K562 (cell line): ENCODE measurements around the gene KRTAP5-5. TPM values are rescaled to one million over a fixed set of nuclear protein-coding genes. Genes with fewer than 3 reads are reported as not detected.

Experiments used
- CCNT2 ChIP-seq: IDR thresholded peaks from 2 replicates; pipeline ENCODE4 v1.6.1; 2011; ENCODE audit warnings: borderline replicate concordance, low read depth, mild to moderate bottlenecking, moderate library complexity, mixed read lengths, low read length; ENCODE audit not compliant: insufficient read length; ENCODE audit errors: extremely low read depth
- MAZ ChIP-seq, 2 experiments: fragments of 450-650 bp in 1 of 2; sonication (generic) in 1 of 2; formaldehyde crosslinking; IDR thresholded peaks in 1 of 2; conservative IDR thresholded peaks in 1 of 2; 2 replicates each; pipeline versions ENCODE4 v1.4.0 to v1.5.0; 2020; ENCODE audit warnings: mild to moderate bottlenecking in 1 of 2, missing genetic modification reagents in 1 of 2
- TBP ChIP-seq: optimal IDR thresholded peaks from 2 replicates; pipeline ENCODE3; 2011; ENCODE audit warnings: low read depth, low read length, improper control_type of control experiment
- ZNF134 ChIP-seq: fragments of 250-450 bp; sonication (Bioruptor Pico); conservative IDR thresholded peaks from 2 replicates; pipeline ENCODE4 v1.4.0; 2020
- ZNF785 ChIP-seq: fragments of 250-450 bp; sonication (Bioruptor Pico); IDR thresholded peaks from 2 replicates; pipeline ENCODE4 v1.4.0; 2020; ENCODE audit warnings: mild to moderate bottlenecking
- polyA plus RNA-seq, 8 experiments: library from polyadenylated mRNA; depleted of rRNA in 4 of 8; stranded (reverse) in 5 of 8; unstranded in 3 of 8; fragments of >200 nt; fragmentation: Nextera tagmentation in 2 of 8; fragmentation: Illumina TruSeq in 1 of 8; extraction: Ambion mirVana in 2 of 8; extraction: Trizol in 1 of 8; gene quantifications; 2 replicates each; pipeline versions ENCODE4 v1.2.1 to v1.2.3, GENCODE V29; 2011 to 2014; ENCODE audit warnings: inconsistent platforms in 1 of 8, missing spikeins in 1 of 8
- total RNA-seq, 7 experiments: library from RNA; depleted of rRNA in 6 of 7; stranded (reverse); fragments of >200 nt in 6 of 7; fragmentation: Illumina TruSeq in 2 of 7; extraction: Trizol in 2 of 7; gene quantifications; 2 replicates each; pipeline versions ENCODE4 v1.2.1 to v1.2.3, GENCODE V29; 2011 to 2021; ENCODE audit warnings: low replicate concordance in 1 of 7
- TF ChIP-seq, protein P1 (sequence below): fragments of 450-650 bp; IDR thresholded peaks from 2 replicates; pipeline ENCODE4 v1.6.1; 2016; ENCODE audit warnings: low read depth
- TF ChIP-seq, protein P2 (sequence below), 2 experiments: fragments of 450-650 bp; formaldehyde crosslinking in 1 of 2; IDR thresholded peaks; 2 replicates each; pipeline versions ENCODE4 v1.4.0 to v1.6.1; 2014 to 2020; ENCODE audit warnings: mild to moderate bottlenecking in 2 of 2, borderline replicate concordance in 1 of 2, low read depth in 1 of 2

Gene KRTAP5-5
- total and polyA plus RNA-seq, 9 of the 15 experiments (the other 6 are each of a cell fraction or from before 2014, with no cell fraction given), result not detected

DNA sequence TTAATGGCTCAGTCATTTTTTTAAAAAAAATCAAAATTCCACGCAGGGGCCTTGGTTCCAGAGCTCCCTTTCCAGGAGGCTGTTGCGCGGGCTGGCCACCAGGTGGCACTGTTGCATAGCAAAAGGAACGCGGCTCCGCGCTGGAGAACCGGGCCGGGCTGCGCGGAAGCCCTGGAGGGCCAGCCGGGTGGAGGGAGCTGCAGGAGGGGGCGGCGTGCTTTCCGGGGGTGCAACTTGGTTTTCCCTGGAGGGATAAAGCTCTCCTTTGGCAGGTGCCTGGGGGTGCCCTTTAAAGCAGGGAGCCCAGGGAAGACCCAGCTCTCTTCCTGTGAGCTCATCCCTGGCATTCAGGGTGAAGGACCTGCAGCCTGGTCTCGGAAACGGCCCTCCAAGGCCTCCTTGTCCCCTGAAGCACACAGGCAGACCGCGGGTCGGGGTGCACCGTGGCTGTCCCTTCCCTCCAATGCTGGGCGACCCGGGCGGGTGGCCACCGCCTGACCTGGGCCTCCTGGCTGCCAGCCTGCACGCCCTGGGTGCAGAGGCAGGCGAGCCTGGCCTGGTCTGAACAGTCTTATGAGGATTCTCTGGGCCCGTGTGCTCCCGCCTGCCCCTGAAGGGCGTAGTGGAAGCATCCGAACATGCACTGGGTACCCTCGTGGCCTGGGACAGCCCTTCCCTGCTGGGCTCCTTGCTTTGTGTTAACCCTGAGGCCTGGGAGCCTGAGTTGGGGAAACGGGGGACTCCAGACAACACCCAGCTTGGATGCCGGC, 23.4 kb downstream of the KRTAP5-5 start (continued):
- TF ChIP-seq, protein P1, sequence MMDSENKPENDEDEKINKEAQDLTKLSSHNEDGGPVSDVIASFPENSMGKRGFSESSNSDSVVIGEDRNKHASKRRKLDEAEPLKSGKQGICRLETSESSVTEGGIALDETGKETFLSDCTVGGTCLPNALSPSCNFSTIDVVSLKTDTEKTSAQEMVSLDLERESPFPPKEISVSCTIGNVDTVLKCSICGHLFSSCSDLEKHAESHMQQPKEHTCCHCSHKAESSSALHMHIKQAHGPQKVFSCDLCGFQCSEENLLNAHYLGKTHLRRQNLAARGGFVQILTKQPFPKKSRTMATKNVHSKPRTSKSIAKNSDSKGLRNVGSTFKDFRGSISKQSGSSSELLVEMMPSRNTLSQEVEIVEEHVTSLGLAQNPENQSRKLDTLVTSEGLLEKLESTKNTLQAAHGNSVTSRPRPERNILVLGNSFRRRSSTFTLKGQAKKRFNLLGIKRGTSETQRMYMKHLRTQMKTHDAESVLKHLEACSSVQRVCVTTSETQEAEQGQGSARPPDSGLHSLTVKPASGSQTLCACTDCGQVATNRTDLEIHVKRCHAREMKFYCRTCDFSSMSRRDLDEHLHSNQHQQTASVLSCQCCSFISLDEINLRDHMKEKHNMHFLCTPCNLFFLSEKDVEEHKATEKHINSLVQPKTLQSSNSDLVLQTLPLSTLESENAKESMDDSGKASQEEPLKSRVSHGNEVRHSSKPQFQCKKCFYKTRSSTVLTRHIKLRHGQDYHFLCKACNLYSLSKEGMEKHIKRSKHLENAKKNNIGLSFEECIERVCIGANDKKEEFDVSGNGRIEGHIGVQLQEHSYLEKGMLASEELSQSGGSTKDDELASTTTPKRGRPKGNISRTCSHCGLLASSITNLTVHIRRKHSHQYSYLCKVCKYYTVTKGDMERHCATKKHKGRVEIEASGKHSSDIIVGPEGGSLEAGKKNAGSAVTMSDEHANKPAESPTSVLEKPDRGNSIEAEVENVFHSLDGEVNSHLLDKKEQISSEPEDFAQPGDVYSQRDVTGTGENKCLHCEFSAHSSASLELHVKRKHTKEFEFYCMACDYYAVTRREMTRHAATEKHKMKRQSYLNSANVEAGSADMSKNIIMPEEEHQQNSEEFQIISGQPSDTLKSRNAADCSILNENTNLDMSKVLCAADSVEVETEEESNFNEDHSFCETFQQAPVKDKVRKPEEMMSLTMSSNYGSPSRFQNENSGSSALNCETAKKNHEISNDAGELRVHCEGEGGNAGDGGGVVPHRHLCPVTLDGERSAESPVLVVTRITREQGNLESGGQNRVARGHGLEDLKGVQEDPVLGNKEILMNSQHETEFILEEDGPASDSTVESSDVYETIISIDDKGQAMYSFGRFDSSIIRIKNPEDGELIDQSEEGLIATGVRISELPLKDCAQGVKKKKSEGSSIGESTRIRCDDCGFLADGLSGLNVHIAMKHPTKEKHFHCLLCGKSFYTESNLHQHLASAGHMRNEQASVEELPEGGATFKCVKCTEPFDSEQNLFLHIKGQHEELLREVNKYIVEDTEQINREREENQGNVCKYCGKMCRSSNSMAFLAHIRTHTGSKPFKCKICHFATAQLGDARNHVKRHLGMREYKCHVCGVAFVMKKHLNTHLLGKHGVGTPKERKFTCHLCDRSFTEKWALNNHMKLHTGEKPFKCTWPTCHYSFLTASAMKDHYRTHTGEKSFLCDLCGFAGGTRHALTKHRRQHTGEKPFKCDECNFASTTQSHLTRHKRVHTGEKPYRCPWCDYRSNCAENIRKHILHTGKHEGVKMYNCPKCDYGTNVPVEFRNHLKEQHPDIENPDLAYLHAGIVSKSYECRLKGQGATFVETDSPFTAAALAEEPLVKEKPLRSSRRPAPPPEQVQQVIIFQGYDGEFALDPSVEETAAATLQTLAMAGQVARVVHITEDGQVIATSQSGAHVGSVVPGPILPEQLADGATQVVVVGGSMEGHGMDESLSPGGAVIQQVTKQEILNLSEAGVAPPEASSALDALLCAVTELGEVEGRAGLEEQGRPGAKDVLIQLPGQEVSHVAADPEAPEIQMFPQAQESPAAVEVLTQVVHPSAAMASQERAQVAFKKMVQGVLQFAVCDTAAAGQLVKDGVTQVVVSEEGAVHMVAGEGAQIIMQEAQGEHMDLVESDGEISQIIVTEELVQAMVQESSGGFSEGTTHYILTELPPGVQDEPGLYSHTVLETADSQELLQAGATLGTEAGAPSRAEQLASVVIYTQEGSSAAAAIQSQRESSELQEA, result no peak
- TF ChIP-seq ZNF785 (CRISPR knock-in tag), result no peak
- TF ChIP-seq TBP, result peak; percentile 32
- no peak for TF ChIP-seq ZNF134 (CRISPR knock-in tag)
- 0 out of 4 replicates have a peak, but pooled peaks of 1 of the 2 experiments have one; percentile 24 for TF ChIP-seq MAZ (CRISPR knock-in tag; conservative IDR thresholded peaks at IDR 0.05 in 1 of 2, IDR thresholded peaks at IDR 0.05 in 1 of 2)
- TF ChIP-seq, protein P2, sequence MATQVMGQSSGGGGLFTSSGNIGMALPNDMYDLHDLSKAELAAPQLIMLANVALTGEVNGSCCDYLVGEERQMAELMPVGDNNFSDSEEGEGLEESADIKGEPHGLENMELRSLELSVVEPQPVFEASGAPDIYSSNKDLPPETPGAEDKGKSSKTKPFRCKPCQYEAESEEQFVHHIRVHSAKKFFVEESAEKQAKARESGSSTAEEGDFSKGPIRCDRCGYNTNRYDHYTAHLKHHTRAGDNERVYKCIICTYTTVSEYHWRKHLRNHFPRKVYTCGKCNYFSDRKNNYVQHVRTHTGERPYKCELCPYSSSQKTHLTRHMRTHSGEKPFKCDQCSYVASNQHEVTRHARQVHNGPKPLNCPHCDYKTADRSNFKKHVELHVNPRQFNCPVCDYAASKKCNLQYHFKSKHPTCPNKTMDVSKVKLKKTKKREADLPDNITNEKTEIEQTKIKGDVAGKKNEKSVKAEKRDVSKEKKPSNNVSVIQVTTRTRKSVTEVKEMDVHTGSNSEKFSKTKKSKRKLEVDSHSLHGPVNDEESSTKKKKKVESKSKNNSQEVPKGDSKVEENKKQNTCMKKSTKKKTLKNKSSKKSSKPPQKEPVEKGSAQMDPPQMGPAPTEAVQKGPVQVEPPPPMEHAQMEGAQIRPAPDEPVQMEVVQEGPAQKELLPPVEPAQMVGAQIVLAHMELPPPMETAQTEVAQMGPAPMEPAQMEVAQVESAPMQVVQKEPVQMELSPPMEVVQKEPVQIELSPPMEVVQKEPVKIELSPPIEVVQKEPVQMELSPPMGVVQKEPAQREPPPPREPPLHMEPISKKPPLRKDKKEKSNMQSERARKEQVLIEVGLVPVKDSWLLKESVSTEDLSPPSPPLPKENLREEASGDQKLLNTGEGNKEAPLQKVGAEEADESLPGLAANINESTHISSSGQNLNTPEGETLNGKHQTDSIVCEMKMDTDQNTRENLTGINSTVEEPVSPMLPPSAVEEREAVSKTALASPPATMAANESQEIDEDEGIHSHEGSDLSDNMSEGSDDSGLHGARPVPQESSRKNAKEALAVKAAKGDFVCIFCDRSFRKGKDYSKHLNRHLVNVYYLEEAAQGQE (IDR thresholded peaks at IDR 0.05; ENCODE audit: borderline replicate concordance), result peak; percentile 66; the same call in 1 of the 2 replicates
- TF ChIP-seq, protein P2 (CRISPR knock-in tag; IDR thresholded peaks at IDR 0.05; ENCODE audit: low read depth), result no peak
- TF ChIP-seq CCNT2, result no peak
